Neuron (in vitro differentiated cells): ENCODE measurements around the gene ASPSCR1.

Experiments used
- H2AFZ ChIP-seq: one replicate; pipeline ENCODE4 v1.6.1; 2013; ENCODE audit warnings: low read depth, mild to moderate bottlenecking, inconsistent platforms, low read length, moderate library complexity
- H3K27me3 ChIP-seq: one replicate; pipeline ENCODE4 v1.6.1; 2013; ENCODE audit warnings: low read length; ENCODE audit not compliant: insufficient read depth
- H3K36me3 ChIP-seq: one replicate; pipeline ENCODE4 v1.6.1; 2013; ENCODE audit warnings: low read length; ENCODE audit not compliant: insufficient read depth
- H3K4me1 ChIP-seq: one replicate; pipeline ENCODE4 v1.6.1; 2013; ENCODE audit warnings: low read length; ENCODE audit not compliant: insufficient read depth
- H3K4me3 ChIP-seq: 2 replicates; pipeline ENCODE4 v1.5.1; 2013; ENCODE audit warnings: mild to moderate bottlenecking, low read length, moderate library complexity
- H3K9me3 ChIP-seq: one replicate; pipeline ENCODE4 v1.6.1; 2013; ENCODE audit warnings: low read length

Gene ASPSCR1

GRCh38 chr17:82008258-82008940, 31.0 kb downstream of the ASPSCR1 start:
- Histone ChIP-seq H3K4me3 (no peak overlapping the region), H3K36me3 (peaks cover 5% of the 10 kb centered on the region), H3K4me1 (peaks cover 16% of the 10 kb centered on the region), H3K27me3 (no peaks in the 10 kb centered on the region), H2AFZ (no peak overlapping the region), H3K9me3 (no peaks in the 10 kb centered on the region)

DNA sequence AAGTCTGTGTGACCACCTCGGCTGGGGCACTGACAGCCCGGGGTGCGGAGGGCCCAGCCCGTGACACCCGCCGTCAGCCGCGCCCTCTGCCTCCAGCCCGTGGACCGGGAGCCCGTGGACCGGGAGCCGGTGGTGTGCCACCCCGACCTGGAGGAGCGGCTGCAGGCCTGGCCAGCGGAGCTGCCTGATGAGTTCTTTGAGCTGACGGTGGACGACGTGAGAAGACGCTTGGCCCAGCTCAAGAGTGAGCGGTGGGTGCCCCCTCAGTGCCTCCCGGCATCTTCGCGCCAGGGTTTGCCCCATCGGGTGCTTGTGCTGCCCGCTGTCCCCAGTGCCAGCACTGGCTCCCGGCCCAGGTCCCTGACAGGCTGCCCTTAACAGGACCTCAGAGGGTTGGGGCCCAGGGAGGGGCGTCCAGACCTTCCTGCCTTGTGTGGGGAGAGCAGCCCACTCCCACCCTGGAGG, 31.5 kb downstream of the ASPSCR1 start:
- H3K27me3 ChIP-seq: no peaks in the 10 kb centered on the region
- no peaks in the 10 kb centered on the region for H3K9me3 ChIP-seq
- H2AFZ ChIP-seq: no peak overlapping the region
- peaks cover 10% of the 10 kb centered on the region for H3K4me1 ChIP-seq
- H3K36me3 ChIP-seq: peaks cover 5% of the 10 kb centered on the region
- H3K4me3 ChIP-seq: no peak overlapping the region

DNA sequence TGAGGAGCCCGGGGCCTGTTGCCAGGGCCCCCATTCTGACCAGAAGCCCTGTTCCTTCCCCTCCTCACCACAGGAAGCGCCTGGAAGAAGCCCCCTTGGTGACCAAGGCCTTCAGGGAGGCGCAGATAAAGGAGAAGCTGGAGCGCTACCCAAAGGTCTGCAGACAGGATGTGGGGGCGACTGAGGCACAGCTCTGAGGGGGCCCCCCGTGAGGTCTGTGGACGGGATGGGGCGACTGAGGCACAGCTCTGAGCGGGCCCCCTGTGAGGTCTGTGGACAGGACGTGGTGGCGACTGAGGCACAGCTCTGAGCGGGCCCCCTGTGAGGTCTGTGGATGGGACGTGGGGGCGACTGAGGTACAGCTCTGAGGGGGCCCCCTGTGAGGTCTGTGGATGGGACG, 32.0 kb downstream of the ASPSCR1 start:
- Histone ChIP-seq H3K4me1 (peaks cover 10% of the 10 kb centered on the region), H2AFZ (no peak overlapping the region), H3K36me3 (peaks cover 5% of the 10 kb centered on the region), H3K27me3 (no peaks in the 10 kb centered on the region), H3K9me3 (no peaks in the 10 kb centered on the region), H3K4me3 (no peak overlapping the region)

GRCh38 chr17:82010575-82011525, 33.4 kb downstream of the ASPSCR1 start:
- Histone ChIP-seq H3K27me3 (no peaks in the 10 kb centered on the region), H3K4me1 (peaks cover 16% of the 10 kb centered on the region), H2AFZ (no peak overlapping the region), H3K36me3 (peaks cover 5% of the 10 kb centered on the region), H3K9me3 (no peaks in the 10 kb centered on the region), H3K4me3 (no peak overlapping the region)

- H3K9me3 ChIP-seq: no peaks in the 10 kb centered on the region
- no peaks in the 10 kb centered on the region for H3K27me3 ChIP-seq
- H3K36me3 ChIP-seq: peaks cover 5% of the 10 kb centered on the region
- no peak overlapping the region for H2AFZ ChIP-seq
- H3K4me3 ChIP-seq: no peak overlapping the region
- peaks cover 16% of the 10 kb centered on the region for H3K4me1 ChIP-seq
Observed at GRCh38 chr17:82011617-82012187, 34.3 kb downstream of the ASPSCR1 start.

DNA sequence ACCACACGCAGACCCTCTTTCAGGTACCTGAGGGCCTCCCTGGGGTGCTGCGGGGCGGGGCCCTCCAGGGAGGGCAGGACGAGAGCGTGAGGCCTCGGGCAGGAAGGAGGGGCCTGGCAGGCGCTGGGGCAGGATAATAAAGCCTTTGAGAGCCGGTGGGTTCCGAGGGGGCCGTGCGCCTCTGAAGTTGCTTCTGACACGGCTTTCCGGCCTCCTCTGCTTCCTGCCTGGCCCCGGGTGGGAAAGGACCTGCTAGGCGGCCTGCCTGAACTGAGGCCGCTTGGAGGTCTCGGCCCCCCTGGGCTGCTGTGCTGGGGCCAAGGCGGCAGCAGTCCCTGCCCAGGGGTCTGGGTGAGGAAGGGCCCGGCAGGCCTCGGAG, 34.8 kb downstream of the ASPSCR1 start:
- peaks cover 5% of the 10 kb centered on the region for H3K36me3 ChIP-seq
- H3K9me3 ChIP-seq: no peaks in the 10 kb centered on the region
- H3K4me1 ChIP-seq: peaks cover 16% of the 10 kb centered on the region
- H2AFZ ChIP-seq: no peak overlapping the region
- H3K4me3 ChIP-seq: no peak overlapping the region
- no peaks in the 10 kb centered on the region for H3K27me3 ChIP-seq

DNA sequence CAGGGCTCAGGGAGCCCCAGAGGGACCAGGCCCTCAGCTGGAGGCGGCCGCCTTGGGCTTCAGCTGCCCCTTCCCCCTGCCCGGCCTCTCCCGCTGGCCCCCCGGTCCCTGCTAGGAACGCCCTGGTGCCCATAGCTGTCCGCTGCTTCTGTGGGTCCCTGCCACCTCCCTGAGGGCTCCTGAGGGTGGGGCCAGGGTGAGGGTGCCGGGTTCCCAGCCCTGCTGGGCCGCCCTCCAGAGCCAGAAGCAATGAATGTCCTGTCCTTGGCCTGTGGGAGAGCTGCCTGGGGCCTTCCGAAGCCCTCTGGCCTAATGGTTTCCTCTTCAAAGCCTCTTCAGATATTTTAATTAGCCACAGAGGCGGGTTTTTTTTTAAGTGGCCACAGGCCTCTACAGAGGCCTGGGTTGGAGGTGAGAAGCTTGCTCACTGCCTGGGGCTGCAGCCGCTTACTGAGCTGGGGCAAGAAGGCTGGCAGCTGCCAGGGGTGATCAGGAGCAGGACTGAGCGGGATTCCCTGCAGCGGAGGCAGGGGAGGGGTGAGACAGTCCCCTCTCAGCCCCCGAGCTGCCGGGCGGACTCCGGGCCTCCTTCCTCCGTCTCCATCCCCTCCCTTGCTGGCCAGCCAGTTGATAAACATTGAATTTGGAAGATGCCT, 35.3 kb downstream of the ASPSCR1 start:
- H3K27me3 ChIP-seq: no peaks in the 10 kb centered on the region
- H3K36me3 ChIP-seq: peaks cover 5% of the 10 kb centered on the region
- no peak overlapping the region for H3K4me3 ChIP-seq
- H3K9me3 ChIP-seq: no peaks in the 10 kb centered on the region
- no peak overlapping the region for H2AFZ ChIP-seq
- H3K4me1 ChIP-seq: peaks cover 16% of the 10 kb centered on the region

- no peaks in the 10 kb centered on the region for H3K27me3 ChIP-seq
- no peak overlapping the region for H3K4me3 ChIP-seq
- peaks cover 16% of the 10 kb centered on the region for H3K4me1 ChIP-seq
- peaks cover 8% of the 10 kb centered on the region for H3K36me3 ChIP-seq
- H2AFZ ChIP-seq: no peak overlapping the region
- H3K9me3 ChIP-seq: no peaks in the 10 kb centered on the region
Observed at GRCh38 chr17:82013341-82013740, 35.9 kb downstream of the ASPSCR1 start.

DNA sequence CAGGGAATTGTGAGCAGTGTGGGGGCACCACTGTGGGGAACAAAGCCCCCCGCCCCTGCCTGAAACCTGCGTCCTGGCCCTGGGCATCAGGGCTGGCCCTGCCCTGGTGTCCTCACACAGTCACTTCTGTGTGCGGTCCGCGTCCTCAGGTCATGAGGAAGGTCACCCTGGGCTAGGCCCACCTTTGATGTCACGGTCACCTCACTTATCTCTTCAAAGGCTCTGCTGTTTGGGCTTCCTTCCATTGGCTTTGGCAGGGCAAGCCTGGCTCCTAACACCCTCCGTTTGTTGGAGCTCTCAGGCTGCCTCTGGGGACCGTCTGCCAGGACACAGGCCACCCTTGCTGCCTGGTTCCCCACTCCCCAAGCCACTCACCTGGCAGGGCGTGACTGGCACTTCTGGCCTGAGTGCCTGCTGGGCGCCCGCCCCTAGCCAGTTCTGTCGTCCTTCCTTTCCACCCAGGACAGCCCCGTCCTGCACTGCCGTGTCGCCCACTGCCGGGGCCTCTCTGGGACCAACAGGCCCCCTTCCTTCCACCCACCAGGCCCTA, 36.4 kb downstream of the ASPSCR1 start:
- no peaks in the 10 kb centered on the region for H3K9me3 ChIP-seq
- H2AFZ ChIP-seq: no peak overlapping the region

DNA sequence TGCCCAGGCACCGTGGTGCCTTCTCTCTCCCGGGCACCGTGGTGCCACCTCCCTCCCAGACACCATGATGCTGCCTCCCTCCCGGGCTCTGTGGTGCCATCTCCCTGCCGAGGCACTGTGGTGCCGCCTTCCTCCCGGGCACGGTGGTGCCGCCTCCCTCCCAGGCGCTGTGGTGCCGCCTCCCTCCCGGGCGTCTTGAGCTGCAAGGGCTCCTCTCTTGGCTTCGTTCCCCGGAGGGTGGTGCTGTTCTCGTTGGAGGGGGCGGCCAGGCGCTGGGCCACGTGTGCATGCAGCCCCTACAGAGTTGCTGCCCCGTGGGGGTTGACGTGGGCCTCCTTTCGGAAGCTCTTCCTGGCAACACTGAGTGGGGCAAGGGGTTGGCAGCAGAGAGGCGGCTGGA, 37.0 kb downstream of the ASPSCR1 start:
- Histone ChIP-seq H2AFZ (no peak overlapping the region), H3K4me3 (no peak overlapping the region), H3K27me3 (no peaks in the 10 kb centered on the region), H3K36me3 (peaks cover 9% of the 10 kb centered on the region), H3K4me1 (peaks cover 16% of the 10 kb centered on the region), H3K9me3 (no peaks in the 10 kb centered on the region)

More for the DNA sequence above, 36.4 kb downstream of the ASPSCR1 start:
- Histone ChIP-seq H3K27me3 (no peaks in the 10 kb centered on the region), H3K4me1 (peaks cover 16% of the 10 kb centered on the region), H3K36me3 (peaks cover 9% of the 10 kb centered on the region), H3K4me3 (no peak overlapping the region)

DNA sequence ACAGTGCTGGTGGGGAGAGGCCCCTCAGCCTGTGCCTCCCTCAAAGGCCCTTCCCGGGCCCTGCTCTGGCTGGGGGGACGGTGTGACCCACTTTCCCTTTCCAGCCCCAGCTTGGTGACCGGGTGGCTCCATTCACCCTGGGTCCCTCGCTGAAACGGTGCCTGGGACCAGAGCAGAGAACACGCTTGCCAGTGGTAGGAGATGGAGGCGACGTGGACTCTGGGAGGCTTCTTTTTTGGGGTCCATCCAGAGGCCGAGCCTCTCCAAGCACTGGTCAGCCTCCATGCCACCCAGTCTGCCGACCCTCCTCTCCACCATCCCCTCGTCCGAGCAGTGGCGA, 37.5 kb downstream of the ASPSCR1 start:
- Histone ChIP-seq H3K4me1 (peaks cover 16% of the 10 kb centered on the region), H3K4me3 (no peak overlapping the region), H2AFZ (no peak overlapping the region), H3K9me3 (no peaks in the 10 kb centered on the region), H3K27me3 (no peaks in the 10 kb centered on the region), H3K36me3 (peaks cover 9% of the 10 kb centered on the region)

DNA sequence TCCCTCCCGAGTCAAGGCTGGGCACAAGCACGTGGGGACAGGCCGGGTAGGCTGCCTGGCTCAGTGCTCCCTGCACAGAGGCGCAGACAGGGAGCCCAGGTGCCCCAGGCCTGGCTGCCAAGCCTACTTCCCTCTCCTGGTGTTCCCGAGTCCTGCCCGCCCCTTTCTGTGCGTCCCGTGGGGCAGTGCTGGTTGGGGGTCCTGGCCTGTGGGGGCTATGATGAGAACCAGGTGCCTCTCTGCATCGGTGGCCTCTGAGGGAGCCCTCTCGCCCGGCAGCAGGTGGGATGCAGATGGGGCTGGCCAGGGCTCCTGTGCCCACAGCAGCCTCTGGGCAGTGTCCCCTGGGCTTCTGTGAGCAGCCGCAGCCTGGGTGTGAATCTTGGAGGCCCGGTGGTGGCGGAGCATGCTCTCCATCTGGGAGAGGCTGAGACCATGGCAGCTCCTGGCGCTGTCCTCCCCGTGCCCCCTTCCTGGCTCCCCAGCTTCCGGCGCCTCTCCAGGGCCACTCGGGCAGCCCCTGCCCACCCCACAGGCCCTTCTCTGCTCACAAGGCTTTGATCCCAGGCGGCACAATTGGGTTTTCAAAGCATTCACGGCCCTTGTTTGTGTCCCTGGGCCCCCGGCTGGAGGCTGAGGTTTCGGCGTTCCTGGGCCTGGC, 38.0 kb downstream of the ASPSCR1 start:
- H2AFZ ChIP-seq: no peak overlapping the region
- no peak overlapping the region for H3K4me3 ChIP-seq
- no peaks in the 10 kb centered on the region for H3K9me3 ChIP-seq
- peaks cover 16% of the 10 kb centered on the region for H3K4me1 ChIP-seq
- no peaks in the 10 kb centered on the region for H3K27me3 ChIP-seq
- peaks cover 9% of the 10 kb centered on the region for H3K36me3 ChIP-seq
